Osteocyte (in vitro differentiated cells): ENCODE data around the gene PTPRC. TPM values are rescaled to one million over a fixed set of nuclear protein-coding genes. Genes with fewer than 3 reads are reported as not detected.

ENCODE experiments used
- DNase-seq: peaks from one replicate; pipeline ENCODE4 v3.0.0; 2021; ENCODE audit warnings: mixed read lengths; ENCODE audit not compliant: unreplicated experiment; ENCODE audit errors: extremely low spot score
- H3K27ac Mint-ChIP-seq: one replicate; pipeline ENCODE4 v1.8.0; 2021; ENCODE audit warnings: mild to moderate bottlenecking, mixed read lengths; ENCODE audit not compliant: unreplicated experiment
- H3K27me3 Mint-ChIP-seq: one replicate; pipeline ENCODE4 v1.8.0; 2021; ENCODE audit warnings: mixed read lengths; ENCODE audit not compliant: unreplicated experiment
- H3K36me3 Mint-ChIP-seq: one replicate; pipeline ENCODE4 v1.8.0; 2021; ENCODE audit warnings: mixed read lengths; ENCODE audit not compliant: unreplicated experiment
- H3K4me1 Mint-ChIP-seq: one replicate; pipeline ENCODE4 v1.8.0; 2021; ENCODE audit warnings: mixed read lengths; ENCODE audit not compliant: unreplicated experiment
- H3K4me3 Mint-ChIP-seq: one replicate; pipeline ENCODE4 v1.8.0; 2021; ENCODE audit warnings: mild to moderate bottlenecking, moderate library complexity, mixed read lengths; ENCODE audit not compliant: unreplicated experiment
- H3K9me3 Mint-ChIP-seq: one replicate; pipeline ENCODE4 v1.8.0; 2021; ENCODE audit warnings: mixed read lengths; ENCODE audit not compliant: unreplicated experiment
- total RNA-seq: library from RNA; stranded (reverse); gene quantifications from 2 replicates; pipeline ENCODE4 v1.2.1, GENCODE V29; 2021
- TF ChIP-seq, protein P1 (sequence below): fragments of 200-600 bp; sonication (generic); IDR thresholded peaks from 2 replicates; pipeline ENCODE4 v1.5.0; 2021; ENCODE audit warnings: antibody characterized with exemption, mild to moderate bottlenecking, moderate library complexity

Gene PTPRC
- total RNA-seq, 1 donor from 2014 or later, result not detected

DNA sequence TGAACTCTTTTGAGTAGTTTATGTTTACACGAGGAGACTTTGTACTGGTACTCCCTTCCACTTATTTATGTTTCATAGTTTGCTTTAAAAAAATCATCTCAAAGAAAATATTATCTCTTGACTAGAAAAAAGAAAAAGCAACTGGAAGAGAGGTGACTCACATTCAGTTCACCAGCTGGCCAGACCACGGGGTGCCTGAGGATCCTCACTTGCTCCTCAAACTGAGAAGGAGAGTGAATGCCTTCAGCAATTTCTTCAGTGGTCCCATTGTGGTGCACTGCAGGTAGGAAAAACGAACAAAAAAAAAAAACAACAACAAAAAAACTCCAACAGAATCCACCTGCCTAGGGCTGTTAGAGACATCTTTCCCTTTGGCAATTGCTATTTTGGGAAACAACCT, 102.9 kb downstream of the PTPRC start:
- H3K9me3 Mint-ChIP-seq, result peaks cover 20% of the 10 kb centered on the region
- no peaks in the 10 kb centered on the region for H3K36me3 Mint-ChIP-seq
- H3K27me3 Mint-ChIP-seq, result no peaks in the 10 kb centered on the region
- TF ChIP-seq, protein P1, sequence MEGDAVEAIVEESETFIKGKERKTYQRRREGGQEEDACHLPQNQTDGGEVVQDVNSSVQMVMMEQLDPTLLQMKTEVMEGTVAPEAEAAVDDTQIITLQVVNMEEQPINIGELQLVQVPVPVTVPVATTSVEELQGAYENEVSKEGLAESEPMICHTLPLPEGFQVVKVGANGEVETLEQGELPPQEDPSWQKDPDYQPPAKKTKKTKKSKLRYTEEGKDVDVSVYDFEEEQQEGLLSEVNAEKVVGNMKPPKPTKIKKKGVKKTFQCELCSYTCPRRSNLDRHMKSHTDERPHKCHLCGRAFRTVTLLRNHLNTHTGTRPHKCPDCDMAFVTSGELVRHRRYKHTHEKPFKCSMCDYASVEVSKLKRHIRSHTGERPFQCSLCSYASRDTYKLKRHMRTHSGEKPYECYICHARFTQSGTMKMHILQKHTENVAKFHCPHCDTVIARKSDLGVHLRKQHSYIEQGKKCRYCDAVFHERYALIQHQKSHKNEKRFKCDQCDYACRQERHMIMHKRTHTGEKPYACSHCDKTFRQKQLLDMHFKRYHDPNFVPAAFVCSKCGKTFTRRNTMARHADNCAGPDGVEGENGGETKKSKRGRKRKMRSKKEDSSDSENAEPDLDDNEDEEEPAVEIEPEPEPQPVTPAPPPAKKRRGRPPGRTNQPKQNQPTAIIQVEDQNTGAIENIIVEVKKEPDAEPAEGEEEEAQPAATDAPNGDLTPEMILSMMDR, result no peak
- no peak for DNase-seq
- peaks cover 12% of the 10 kb centered on the region for H3K4me1 Mint-ChIP-seq
- H3K27ac Mint-ChIP-seq, result peak overlapping the region; percentile 52
- H3K4me3 Mint-ChIP-seq, result no peak overlapping the region

DNA sequence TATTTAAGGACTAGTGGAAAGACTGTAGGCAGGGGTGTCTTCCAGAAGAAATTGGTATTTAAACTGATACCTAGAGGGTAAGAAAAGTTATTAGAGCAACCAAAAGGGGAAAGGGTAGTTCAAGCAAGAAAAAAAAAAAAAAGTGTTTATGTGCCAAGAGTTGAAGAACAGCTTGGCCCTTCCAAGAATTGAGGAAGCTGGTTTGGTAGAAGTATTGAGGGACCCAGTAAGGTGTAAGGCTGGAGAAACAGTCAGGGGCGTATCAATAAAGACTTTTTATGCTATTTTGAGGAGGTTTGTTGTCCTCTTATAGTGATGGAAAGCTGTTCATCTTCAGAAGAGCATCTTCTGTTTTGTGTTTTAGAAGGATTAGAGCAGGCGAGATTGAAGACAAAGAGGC, 108.3 kb downstream of the PTPRC start:
- no peak overlapping the region for H3K27ac Mint-ChIP-seq
- peaks cover under 1% of the 10 kb centered on the region for H3K4me1 Mint-ChIP-seq
- TF ChIP-seq, protein P1, result no peak

DNA sequence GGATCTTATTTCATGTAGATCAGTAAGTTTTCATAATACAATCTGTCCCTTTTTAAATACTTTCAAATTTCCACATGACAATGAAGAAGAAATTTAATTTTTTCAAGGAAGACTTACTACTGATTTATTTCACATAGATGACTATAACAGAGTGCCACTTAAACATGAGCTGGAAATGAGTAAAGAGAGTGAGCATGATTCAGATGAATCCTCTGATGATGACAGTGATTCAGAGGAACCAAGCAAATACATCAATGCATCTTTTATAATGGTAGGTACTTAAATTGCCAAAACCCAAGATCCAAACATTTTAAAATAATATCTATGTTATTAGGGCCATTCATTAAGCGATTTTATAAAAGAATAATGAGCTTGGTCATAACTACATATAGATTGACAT, 110.4 kb downstream of the PTPRC start:
- Mint-ChIP-seq H3K36me3 (no peaks in the 10 kb centered on the region), H3K4me1 (no peaks in the 10 kb centered on the region), H3K27me3 (no peaks in the 10 kb centered on the region), H3K9me3 (no peaks in the 10 kb centered on the region), H3K4me3 (no peak overlapping the region), H3K27ac (no peak overlapping the region)
- no peak for DNase-seq
- TF ChIP-seq, protein P1, result no peak

More for the DNA sequence above, 108.3 kb downstream of the PTPRC start:
- DNase-seq, result no peak
- H3K27me3 Mint-ChIP-seq, result no peaks in the 10 kb centered on the region
- no peaks in the 10 kb centered on the region for H3K9me3 Mint-ChIP-seq
- H3K36me3 Mint-ChIP-seq, result no peaks in the 10 kb centered on the region
- no peak overlapping the region for H3K4me3 Mint-ChIP-seq

DNA sequence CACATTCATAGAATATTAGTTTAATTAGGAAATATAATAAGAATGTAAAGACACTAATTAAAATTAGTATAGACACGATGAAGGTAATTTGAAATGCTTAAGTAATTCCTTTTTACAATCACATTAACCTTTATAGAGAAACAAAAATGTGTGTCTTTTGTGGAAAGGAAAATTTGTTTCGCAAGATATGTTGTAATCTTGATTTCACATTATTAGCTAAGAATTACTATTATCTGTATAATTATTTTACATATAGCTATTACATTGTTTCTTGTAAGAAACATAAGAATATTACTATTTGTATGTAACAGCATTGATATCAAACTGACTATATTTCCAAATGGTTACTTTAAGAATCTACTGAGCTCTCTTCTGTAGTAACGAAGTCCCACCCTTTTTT, 111.2 kb downstream of the PTPRC start:
- Mint-ChIP-seq H3K9me3 (no peaks in the 10 kb centered on the region), H3K36me3 (no peaks in the 10 kb centered on the region), H3K4me1 (peaks cover 6% of the 10 kb centered on the region), H3K27me3 (no peaks in the 10 kb centered on the region), H3K27ac (no peak overlapping the region), H3K4me3 (no peak overlapping the region)
- no peak for DNase-seq
- TF ChIP-seq, protein P1, result no peak

DNA sequence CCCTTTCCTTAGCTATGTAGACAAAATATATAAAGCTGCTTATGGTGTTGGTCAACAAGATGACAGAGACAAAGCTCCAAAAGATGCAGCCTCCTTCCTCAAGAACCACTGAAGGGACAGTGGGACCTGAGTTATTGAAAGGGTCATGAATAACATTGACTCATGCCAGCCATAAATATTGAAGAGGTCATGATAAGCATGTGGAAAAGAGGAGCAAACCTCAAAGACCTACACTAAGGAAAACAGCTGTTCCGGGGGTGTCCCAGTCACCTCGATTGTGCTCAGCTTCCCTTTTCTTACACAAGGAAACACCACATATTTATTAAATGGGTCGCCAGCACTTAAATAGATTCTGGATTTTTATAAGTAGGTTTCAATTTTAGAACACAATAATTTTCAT, 112.9 kb downstream of the PTPRC start:
- Mint-ChIP-seq H3K27ac (no peak overlapping the region), H3K36me3 (no peaks in the 10 kb centered on the region)

More for the DNA sequence above, 112.9 kb downstream of the PTPRC start:
- no peaks in the 10 kb centered on the region for H3K9me3 Mint-ChIP-seq
- H3K27me3 Mint-ChIP-seq, result no peaks in the 10 kb centered on the region
- peaks cover 6% of the 10 kb centered on the region for H3K4me1 Mint-ChIP-seq
- no peak for DNase-seq
- TF ChIP-seq, protein P1, result no peak
- H3K4me3 Mint-ChIP-seq, result no peak overlapping the region
